HG03432 (cell line): ENCODE results near the gene MAPK13.
"Not testable (repeated sequence)": the region's sequence is repeated elsewhere in the genome, so short reads cannot be mapped to it uniquely, and the experiment has no call there.

Experiments used
- ATAC-seq: cut with Tn5 transposase; IDR thresholded peaks from one replicate; pipeline ENCODE4 v1.9.1; 2021; ENCODE audit warnings: mild to moderate bottlenecking, moderate library complexity; ENCODE audit not compliant: unreplicated experiment

The MAPK13 gene

DNA sequence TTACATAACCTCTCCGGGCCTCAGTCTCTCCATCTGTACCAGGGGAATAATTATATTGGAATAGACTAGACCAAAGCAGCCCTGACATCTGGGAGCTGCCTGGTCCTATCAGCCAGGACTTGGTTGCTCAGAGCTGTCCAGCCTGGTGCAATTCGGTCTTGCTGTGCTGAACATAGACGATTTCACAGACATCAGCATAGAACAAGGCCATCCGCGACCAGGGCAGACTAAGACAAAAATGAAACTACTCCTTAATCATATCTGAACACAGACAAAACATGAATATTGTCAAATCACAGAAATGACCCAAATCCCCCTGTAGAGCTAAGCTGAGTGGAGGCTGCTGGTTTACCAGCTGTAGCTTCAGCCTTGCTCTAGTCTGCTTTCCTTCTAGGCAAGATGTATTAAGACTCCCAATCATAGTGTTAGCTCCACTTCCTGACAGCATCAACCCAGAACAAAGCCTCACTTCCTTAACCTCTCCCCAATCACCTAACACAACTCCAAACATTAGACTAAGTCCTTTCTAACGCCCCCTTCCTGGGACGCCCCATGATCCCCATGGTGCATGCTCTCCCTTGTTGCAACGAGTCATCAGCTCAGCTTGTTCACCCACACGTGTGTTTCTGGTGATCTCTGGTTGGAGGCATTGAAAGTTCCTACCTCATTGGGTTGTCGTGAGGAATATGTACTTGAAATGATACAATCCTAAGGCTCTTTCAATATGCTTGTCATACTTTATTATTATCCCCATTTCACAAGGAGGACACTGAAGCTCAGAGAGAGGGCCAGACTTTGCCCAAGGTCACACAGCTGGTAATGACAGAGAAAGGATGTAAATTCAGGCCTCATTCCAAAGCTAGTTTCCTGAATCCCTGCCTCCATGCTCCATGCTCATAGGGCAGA is 3.5 kb upstream of the MAPK13 start:
- no peak for ATAC-seq

DNA sequence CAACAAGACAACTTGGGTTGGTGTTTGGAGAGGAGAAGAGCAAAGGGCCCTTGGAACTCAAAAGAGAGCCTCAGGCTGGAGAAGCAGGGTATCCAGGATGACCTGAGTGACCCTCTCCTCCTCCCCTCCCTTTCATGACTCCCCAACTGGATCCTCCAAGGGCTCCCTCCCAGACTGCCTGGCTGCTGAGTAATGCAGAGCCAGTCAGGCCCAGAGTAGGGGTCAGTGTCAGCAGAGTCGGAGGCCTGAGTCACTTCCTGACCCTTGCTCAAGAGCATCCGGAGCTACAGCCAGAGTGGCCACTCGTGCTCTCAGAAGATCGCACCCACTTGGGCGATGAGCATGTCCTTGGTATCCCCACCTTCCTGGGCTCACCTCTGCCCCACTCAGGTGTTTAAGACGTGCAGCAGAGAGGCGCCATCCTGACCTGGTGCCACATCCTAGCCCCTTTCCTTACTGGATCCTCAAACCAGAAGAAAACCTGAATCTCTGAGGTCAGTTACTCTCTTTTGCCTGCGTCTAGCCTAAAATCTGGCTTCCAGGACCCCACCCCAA is 2.8 kb upstream of the MAPK13 start:
- no peak for ATAC-seq

DNA sequence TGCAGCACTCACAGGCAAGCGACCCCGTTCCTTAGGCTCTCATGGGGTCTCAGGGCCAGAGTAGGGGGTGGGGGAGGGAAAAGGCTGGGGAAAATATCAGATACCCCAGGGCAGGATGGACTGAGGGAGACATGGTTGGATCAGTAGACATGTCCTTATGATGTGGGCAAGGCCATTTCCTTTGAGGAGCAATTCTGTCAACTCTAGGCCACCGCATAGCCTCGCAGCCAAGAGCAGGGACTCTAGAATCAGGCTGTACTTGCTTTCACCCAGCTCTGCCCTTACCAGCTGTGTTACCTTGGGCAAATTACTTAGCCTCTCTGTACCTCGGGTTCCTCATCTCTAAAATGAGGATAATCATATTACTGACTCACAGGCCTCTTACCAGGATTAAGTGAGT is 2.2 kb upstream of the MAPK13 start:
- ATAC-seq, result no peak

DNA sequence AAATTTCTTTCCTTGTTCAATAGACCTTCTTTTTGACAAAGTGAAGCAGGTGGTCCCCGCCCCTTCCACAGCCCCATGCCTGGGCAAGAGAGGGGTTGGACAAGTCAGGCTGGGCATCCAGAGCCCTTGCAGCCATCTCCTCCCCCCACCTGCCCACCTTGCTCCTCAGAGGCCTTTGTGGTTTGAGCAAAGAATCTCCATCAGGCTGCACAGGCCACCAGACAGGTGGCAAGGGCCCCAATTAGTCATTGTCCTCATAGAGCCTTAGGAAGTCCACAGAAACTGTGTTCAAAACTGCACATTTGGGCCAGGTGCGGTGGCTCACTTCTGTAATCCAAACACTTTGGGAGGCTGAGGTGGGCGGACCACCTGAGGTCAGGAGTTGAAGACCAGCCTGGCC is 1.5 kb upstream of the MAPK13 start:
- no peak for ATAC-seq

DNA sequence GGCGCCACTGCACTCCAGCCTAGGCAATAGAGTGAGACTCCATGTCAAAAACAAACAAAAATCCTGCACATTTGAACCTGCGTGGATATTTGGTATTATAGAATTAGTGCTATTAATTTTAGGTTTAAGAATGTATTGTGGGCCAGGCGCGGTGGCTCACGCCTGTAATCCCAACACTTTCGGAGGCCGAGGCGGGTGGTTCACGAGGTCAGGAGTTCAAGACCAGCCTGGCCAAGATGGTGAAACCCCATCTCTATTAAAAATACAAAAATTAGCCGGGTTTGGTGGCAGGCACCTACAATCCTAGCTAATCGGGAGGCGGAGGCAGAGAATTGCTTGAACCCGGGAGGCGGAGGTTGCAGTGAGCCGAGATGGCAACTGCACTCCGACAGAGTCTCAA is 979 bp upstream of the MAPK13 start:
- not testable (repeated sequence) for ATAC-seq

DNA sequence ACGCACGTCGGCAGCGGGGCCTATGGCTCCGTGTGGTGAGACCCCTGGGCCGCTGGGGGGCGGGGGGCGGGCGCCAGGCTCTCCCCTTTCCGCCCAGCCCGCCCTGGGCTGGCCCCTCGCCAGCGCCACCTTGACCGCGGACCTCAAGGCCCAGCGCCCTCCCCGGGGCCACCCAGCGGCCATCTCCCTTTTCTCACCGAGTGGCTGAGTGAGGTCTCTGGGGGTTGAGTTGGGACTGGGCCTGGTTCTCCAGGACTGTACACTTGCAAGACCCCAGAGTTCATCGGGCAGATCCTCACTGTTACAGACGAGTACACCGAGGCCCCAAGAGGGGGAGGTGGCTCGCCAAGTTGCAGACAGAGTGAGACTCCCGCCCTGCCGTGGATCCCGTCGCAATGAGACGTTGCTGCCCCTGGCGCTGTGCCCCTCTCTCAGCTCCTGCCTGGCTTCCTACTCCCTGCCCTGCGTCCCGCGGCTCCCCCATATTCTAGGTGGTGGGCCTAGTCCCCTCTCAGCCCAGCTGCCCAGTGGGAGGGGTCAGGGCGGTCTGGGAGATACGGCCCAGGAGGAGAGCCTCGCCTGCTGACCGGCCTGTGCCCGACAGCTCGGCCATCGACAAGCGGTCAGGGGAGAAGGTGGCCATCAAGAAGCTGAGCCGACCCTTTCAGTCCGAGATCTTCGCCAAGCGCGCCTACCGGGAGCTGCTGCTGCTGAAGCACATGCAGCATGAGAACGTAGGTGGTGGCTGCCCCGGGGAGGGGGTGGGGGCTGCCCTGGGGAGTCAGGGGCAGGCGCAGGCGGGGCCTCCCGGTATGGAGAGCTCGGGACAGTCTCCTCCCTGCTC is 576 bp downstream of the MAPK13 start:
- peak; percentile 33 for ATAC-seq

DNA sequence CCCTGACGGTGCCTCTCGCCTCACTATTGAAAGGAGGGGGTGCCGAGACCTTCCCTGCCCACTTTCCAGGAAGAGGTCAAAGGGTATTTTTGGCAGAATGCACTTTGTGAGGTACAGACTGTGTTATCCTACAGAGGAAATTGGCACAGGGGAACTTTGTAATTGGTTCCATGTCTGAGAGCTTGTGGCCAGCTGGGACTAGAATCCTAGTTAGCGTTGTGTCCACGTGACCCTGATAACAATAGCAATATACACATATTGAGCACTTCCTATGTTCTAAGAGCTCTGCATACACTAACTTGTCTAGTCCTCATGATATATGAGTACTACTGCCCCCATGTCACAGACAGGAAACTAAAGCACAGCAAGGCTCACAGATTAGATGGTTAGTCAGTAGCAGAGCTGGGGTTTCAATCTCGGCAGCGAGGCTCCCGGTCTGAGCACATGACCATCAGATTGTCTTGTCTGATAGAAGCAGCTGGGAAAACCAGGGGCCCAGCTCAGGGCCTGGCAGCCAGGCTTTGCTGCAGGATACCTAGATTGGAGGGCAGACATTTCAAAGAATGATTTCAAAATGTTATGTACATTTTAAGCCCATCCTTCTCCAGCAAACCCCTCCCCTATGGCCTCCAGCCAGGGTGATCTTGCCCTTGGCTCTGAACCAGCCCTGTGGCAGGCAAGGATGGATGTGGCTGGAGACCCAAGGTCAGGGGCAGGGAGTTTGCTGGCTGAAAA is 1.4 kb downstream of the MAPK13 start:
- peak; percentile 89 for ATAC-seq

DNA sequence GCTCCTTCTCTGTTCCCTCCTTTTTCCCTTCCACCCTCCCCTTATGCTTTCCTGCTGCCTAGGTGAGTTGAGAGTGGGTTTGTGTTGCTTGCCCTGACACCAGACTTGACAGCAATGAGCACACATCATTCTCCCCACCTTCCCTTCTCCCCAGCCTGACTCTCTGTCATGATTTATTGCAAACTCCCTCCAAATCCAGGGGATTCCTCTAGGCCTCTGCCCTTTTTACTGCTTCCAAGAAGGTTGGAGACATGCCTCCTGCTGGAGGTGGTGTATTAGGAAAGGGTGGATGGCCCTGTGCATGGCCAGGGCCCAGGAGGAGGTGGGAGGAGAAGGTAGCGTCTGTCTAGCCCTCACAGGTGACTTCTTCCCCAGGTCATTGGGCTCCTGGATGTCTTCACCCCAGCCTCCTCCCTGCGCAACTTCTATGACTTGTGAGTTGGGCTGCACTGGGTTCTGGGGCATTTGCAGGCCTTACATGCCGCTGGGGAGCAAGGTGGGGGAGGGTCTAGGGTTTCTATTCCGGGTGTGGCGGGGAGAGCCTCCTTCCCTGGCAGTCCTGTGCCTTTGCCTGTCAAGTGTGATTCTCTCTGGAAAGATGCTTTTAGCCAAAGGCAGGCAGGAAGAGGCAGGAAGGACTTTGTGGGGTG is 2.1 kb downstream of the MAPK13 start:
- ATAC-seq, result no peak

DNA sequence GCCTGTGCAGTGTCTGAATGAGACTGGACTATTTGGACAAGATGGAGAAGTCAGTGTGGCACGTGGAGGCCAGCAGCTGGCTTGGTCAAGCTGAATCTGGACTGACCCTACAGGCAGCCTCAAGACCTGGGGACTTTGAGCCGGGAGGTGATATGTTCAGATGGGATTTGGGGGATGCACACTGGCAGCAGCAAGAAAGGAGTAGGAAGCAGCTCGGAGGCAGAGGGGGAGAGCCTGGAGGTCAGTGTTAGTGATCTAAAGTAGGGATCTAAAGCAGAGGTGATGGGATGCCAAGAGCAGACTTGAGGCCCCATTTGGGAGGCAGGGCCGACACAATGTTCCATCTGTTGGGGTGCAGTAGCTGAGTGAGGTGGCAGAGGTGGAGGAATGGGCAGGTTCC is 2.8 kb downstream of the MAPK13 start:
- ATAC-seq, result no peak

DNA sequence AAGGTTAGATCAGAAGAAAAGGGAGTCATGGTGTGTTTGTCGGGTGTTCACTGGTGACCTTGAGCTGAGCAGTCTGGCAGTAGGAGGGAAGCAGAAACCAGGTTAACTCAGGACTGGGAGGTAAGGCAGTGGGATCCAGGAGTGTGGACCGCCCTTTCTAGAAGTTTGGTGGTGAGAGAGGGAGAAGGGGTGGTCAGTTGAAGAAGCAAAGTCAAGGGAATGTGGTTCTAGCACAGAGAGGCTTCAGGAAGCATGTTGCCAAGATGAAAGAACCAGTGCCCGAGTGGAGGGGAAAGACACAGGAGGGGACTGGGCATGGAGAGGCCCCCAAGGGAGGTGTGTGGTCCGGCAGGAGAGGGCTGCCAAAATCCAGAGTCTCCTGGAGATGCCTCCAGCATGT is 3.6 kb downstream of the MAPK13 start:
- ATAC-seq, result no peak

DNA sequence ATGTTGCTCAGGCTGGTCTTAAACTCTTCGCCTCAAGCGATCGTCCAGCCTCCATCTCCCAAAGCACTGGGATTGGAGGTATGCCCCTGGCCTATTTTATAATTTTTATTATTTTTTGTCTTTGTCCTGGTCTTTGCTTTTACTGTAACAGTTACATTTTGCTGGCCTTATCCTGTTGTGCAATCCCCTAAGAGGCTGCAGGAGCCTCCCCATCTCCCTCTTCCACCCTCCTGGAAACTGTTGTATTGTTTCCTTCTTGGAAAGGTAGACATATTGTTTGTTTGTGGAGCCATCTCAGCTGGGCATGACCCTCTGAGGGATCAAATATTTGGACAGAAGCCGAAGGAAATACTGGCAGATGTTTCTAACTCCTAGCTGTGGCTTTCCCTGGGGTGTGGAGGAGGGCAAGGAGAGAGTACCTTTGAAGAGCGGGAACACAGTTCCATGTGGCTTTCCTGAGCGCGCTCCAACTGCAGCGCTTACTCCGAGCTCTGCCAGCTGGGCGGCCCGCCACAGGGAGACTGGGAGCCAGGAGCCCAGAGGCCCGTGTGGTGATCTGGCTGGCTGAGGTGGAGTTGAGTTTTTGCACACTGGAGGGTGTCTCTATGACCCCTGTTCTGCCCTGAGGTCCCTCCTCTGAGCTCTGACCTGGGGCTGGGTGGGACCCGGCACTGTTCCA is 4.9 kb downstream of the MAPK13 start:
- no peak for ATAC-seq

DNA sequence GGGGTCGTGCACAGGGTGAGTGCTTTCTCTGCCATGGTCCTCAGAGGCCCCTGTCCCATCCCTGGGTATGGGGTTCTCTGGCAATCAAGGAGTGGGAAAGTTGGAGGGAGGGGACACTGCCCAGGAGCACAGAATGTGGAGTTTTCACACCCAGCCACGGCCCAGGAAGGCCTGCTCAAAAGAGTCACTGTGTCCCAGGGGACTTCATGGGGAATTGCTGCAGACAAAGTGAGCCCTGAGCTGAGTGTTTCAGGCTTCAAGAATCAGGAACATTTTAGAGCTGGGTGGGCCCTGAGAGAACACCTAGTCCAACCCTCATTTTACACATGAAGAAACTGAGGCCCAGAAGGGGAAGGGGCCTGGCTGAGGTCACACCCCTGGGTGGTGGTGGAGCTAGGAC is 5.7 kb downstream of the MAPK13 start:
- no peak for ATAC-seq

DNA sequence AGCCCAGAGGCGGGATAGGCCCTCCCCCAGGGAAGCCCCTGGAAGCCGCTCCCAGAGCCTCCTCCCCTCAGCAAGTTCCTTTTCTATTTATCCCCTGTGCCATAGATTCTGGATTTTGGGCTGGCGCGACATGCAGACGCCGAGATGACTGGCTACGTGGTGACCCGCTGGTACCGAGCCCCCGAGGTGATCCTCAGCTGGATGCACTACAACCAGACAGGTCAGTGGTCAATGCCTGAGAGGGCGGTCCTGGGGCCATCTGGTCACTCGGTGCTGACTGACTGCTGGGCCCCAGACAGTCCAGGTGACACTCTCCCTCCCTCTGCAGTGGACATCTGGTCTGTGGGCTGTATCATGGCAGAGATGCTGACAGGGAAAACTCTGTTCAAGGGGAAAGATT is 6.2 kb downstream of the MAPK13 start:
- no peak for ATAC-seq

DNA sequence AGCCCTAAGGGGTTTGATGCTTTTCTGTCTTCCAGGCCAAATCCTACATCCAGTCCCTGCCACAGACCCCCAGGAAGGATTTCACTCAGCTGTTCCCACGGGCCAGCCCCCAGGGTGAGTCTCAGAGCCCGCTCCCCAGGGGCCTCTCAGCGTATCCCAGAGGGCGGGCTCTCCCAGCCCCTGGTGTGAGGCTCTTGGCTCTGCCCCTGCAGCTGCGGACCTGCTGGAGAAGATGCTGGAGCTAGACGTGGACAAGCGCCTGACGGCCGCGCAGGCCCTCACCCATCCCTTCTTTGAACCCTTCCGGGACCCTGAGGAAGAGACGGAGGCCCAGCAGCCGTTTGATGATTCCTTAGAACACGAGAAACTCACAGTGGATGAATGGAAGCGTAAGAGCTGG is 8.4 kb downstream of the MAPK13 start:
- no peak for ATAC-seq

DNA sequence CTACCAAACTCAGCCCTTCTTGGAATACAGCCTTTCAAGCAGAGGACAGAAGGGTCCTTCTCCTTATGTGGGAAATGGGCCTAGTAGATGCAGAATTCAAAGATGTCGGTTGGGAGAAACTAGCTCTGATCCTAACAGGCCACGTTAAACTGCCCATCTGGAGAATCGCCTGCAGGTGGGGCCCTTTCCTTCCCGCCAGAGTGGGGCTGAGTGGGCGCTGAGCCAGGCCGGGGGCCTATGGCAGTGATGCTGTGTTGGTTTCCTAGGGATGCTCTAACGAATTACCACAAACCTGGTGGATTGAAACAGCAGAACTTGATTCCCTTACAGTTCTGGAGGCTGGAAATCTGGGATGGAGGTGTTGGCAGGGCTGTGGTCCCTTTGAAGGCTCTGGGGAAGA is 9.1 kb downstream of the MAPK13 start:
- no peak for ATAC-seq

DNA sequence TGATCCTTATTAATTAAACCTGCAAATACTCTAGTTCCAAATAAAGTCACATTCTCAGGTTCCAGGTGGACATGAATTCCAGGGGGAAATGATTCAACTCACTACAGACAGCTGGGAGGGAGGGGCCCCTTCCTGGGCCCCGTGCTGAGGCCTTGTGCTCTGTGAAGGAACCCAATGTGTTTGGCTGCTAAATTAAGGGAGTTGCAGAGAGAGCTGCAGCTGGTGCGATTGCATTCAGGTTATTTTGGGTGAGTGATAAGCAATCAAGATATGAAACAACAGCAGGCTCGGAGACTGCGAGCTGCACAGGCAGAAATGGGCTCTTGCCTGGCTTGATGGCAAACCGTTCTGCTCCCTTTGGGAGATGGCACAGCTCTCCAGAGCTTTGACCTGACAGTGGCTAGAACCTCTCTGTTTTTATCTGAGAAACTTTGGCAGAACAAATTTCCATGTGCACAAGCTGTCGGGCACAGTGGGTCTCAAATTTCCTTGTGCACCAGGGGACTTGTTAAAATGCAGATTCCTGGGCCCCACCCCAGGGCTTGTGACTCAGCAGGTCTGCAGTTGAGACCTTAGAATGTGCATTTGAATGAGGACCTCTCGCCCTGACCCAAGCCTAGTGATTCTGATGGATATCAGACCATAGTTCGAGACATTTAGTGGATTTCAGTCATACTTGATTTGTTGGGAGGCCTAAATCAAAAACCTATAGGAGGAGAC is 9.8 kb downstream of the MAPK13 start:
- ATAC-seq, result no peak

DNA sequence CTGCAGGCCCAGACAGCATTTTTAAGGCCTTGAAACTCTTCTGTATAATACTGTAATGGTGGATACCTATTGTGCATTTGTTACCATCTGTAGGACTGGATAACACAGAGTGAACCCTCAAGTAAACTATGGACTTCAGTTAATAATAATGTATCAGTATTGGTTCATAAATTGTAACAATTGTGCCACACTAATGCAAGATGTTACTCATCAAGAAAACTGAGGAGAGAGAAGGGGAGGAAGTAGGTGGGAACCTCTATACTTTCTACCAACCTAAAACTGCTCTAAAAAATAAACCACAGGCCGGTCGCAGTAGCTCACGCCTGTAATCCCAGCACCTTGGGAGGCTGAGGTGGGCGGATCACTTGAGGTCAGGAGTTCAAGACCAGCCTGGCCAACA is 10.8 kb downstream of the MAPK13 start:
- ATAC-seq, result no peak

DNA sequence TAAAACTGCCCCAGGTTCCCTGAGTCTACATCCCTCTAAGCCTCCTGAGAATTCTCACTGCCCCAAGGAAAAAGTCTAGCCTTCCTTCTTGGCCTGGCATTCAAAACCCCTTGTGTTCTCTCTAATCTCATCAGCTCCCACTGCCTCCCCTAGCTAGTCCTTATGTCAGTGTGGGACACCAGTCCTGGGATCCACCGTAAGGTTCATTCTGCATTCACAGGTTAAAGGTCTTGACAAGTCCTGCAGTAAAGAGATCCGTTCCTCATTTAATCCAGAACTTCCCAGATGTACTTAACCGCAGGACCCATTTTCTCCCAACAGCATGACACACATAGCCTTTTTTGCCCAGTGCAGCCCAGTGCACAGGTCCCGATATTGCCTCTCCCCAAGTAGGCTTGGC is 11.6 kb downstream of the MAPK13 start:
- no peak for ATAC-seq
